22Rv1 (cell line): ENCODE measurements around the gene WFIKKN1.

Experiments used
- H3K27ac ChIP-seq: fragments of 450-650 bp; 2 replicates; pipeline ENCODE4 v1.5.1; 2017
- ZFX ChIP-seq: fragments of 450-650 bp; IDR thresholded peaks from 2 replicates; pipeline ENCODE4 v1.6.1; 2017; ENCODE audit warnings: antibody characterized with exemption, borderline replicate concordance
- TF ChIP-seq, protein P1 (sequence below): fragments of 450-650 bp; IDR thresholded peaks from 2 replicates; pipeline ENCODE4 v1.5.1; 2017; ENCODE audit warnings: mild to moderate bottlenecking

The WFIKKN1 gene

GRCh38 chr16:674214-674881 is 43.6 kb downstream of the WFIKKN1 start:
- peak overlapping the region; percentile 82 for H3K27ac ChIP-seq
- TF ChIP-seq ZFX: no peak
- TF ChIP-seq, protein P1, sequence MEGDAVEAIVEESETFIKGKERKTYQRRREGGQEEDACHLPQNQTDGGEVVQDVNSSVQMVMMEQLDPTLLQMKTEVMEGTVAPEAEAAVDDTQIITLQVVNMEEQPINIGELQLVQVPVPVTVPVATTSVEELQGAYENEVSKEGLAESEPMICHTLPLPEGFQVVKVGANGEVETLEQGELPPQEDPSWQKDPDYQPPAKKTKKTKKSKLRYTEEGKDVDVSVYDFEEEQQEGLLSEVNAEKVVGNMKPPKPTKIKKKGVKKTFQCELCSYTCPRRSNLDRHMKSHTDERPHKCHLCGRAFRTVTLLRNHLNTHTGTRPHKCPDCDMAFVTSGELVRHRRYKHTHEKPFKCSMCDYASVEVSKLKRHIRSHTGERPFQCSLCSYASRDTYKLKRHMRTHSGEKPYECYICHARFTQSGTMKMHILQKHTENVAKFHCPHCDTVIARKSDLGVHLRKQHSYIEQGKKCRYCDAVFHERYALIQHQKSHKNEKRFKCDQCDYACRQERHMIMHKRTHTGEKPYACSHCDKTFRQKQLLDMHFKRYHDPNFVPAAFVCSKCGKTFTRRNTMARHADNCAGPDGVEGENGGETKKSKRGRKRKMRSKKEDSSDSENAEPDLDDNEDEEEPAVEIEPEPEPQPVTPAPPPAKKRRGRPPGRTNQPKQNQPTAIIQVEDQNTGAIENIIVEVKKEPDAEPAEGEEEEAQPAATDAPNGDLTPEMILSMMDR: no peak

- no peak for TF ChIP-seq ZFX
- TF ChIP-seq, protein P1: peak; percentile 14
- H3K27ac ChIP-seq: peak within 1 kb of the TSS; percentile 82
Observed at GRCh38 chr16:674968-675883, 44.4 kb downstream of the WFIKKN1 start, which contains the start of gene RHBDL1. Gene RHBDL1, plus strand, starts transcription at chr16:675671. Its CDS starts 120 bp downstream, at chr16:675791.

DNA sequence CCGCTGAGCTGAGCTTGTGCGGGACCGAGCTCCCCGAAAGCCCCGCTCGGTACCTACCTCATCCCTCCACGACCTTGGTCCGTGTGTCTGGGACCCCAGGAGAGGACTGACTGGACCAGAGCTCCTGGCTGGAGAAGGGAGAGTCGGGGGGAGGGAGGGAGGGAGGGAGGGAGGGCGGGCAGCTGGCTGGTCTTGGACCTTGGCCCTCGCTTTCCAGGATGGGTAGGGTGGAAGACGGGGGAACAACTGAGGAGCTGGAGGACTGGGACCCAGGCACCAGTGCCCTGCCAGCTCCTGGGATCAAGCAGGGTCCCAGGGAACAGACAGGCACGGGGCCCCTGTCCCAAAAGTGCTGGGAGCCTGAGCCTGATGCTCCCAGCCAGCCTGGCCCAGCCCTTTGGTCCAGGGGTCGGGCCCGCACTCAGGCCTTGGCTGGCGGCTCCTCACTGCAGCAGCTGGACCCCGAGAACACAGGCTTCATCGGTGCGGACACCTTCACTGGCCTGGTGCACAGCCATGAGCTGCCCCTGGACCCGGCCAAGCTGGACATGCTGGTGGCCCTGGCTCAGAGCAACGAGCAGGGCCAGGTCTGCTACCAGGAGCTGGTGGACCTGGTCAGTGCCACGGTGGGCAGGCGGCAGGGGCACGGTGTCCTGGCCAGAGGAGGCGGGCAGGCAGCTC is 45.2 kb downstream of the WFIKKN1 start:
- TF ChIP-seq ZFX: no peak
- TF ChIP-seq, protein P1: no peak
- peak overlapping the region; percentile 82 for H3K27ac ChIP-seq

DNA sequence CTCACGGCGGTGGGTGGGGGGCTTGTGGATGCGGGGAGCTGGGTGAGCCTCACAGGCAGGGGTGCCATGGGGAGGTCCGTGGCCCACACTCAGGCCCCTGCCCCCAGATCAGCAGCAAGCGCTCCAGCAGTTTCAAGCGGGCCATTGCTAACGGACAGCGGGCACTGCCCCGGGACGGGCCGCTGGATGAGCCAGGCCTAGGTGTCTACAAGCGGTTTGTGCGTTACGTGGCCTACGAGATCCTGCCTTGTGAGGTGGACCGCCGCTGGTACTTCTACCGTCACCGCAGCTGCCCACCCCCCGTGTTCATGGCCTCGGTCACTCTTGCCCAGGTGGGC is 45.7 kb downstream of the WFIKKN1 start:
- TF ChIP-seq ZFX: no peak
- TF ChIP-seq, protein P1: no peak
- peak overlapping the region; percentile 82 for H3K27ac ChIP-seq

- peak overlapping the region; percentile 98; the same call in 1 of the 2 replicates for H3K27ac ChIP-seq
- TF ChIP-seq, protein P1: no peak
- no peak for TF ChIP-seq ZFX
Observed at GRCh38 chr16:676913-677312, 46.1 kb downstream of the WFIKKN1 start.

- TF ChIP-seq, protein P1: no peak
- no peak for TF ChIP-seq ZFX
- H3K27ac ChIP-seq: peak overlapping the region; percentile 98
Observed at GRCh38 chr16:677316-678190, 46.8 kb downstream of the WFIKKN1 start.
